ENCODE results near the gene ANKS1B.

Gene ANKS1B

DNA sequence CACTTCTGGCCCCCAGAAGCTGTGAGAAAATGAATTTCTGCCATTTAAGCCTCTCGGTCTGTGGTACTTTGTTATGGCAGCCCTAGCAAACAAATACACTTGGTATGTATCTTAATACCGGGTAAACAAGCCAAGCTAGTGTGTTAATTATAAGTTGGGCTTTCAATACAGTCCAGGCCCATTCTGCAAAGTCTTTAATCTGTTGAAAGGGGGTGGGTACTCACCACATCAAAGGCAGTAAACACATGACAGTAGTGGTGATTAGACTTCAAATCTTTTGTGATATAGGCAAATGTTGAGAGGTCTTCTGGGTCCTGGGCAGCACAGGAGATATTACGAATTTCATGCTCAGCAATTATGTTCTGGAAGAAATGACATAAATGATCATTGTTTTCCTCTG lies 1211.9 kb downstream of the ANKS1B start:
- Histone ChIP-seq H3K27me3 (no peaks in the 10 kb centered on the region), H3K27ac (no peak overlapping the region)
- DNase-seq, result no peak

DNA sequence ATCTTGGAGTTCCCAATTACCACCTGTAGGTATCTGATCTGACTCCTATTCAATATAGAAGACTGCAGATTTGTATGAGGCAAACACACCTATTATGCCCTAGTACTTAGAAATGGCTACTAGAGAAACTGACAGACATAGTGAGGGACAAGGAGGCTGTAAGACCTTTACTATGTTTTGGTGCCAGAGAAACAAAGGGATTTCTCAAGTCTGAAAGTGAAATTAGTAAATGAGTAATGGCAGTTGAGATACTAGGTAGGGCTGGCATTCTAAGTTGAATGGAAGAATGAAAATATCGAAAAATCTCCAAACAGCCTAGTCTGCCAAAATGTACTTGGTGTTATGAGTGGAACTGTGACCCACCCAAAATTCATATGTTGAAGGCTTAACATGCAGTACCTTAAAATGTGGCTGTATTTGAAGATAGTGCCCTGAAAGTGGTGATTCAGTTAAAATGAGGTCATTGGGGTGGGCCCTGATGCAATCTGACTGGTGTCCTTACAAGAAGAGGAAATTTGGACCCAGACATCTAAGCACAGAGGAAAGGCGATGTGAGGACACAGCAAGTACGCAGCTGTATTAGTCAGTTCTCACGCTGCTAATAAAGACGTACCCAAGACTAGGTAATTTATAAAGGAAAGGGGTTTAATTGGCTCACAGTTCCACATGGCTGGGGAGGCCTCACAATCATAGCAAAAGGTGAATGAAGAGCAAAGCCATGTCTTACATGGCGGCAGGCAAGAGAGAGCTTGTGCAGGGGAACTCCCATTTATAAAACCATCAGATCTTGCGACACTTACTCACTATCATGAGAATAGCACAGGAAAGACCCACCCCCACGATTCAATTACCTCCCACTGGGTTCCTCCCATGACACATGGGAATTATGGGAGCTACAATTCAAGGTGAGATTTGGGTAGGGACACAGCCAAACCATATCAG lies 1212.7 kb downstream of the ANKS1B start:
- no peak overlapping the region for H3K4me3 ChIP-seq

More for the DNA sequence above, 1211.9 kb downstream of the ANKS1B start:
- H3K36me3 ChIP-seq, result peaks cover 4 to 20% (median 12%) of the 10 kb centered on the region in 3 donors
- H3K4me3 ChIP-seq, result no peak overlapping the region
- intact Hi-C loops (cut with DNase I; ENCODE audit: low total_unique reads), result no loop called here
- no peaks in the 10 kb centered on the region for H3K9me3 ChIP-seq
- TF ChIP-seq, protein P1, sequence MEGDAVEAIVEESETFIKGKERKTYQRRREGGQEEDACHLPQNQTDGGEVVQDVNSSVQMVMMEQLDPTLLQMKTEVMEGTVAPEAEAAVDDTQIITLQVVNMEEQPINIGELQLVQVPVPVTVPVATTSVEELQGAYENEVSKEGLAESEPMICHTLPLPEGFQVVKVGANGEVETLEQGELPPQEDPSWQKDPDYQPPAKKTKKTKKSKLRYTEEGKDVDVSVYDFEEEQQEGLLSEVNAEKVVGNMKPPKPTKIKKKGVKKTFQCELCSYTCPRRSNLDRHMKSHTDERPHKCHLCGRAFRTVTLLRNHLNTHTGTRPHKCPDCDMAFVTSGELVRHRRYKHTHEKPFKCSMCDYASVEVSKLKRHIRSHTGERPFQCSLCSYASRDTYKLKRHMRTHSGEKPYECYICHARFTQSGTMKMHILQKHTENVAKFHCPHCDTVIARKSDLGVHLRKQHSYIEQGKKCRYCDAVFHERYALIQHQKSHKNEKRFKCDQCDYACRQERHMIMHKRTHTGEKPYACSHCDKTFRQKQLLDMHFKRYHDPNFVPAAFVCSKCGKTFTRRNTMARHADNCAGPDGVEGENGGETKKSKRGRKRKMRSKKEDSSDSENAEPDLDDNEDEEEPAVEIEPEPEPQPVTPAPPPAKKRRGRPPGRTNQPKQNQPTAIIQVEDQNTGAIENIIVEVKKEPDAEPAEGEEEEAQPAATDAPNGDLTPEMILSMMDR (IDR thresholded peaks at IDR 0.05), result no peak
- H3K4me1 ChIP-seq, result no peaks in the 10 kb centered on the region

GRCh38 chr12:98770230-98770629 lies 1214.5 kb downstream of the ANKS1B start:
- H3K9me3 ChIP-seq, result no peaks in the 10 kb centered on the region
- H3K27me3 ChIP-seq, result no peaks in the 10 kb centered on the region
- intact Hi-C loops (cut with DNase I; ENCODE audit: low total_unique reads), result no loop called here
- H3K4me3 ChIP-seq, result no peak overlapping the region
- no peak overlapping the region for H3K27ac ChIP-seq
- no peak for DNase-seq
- TF ChIP-seq, protein P1 (IDR thresholded peaks at IDR 0.05), result no peak
- no peaks in the 10 kb centered on the region for H3K4me1 ChIP-seq
- peaks cover 4 to 20% (median 12%) of the 10 kb centered on the region in 3 donors for H3K36me3 ChIP-seq

More for the DNA sequence above, 1212.7 kb downstream of the ANKS1B start:
- no peaks in the 10 kb centered on the region for H3K9me3 ChIP-seq
- TF ChIP-seq, protein P1 (IDR thresholded peaks at IDR 0.05), result no peak
- no peak for DNase-seq
- no peaks in the 10 kb centered on the region for H3K27me3 ChIP-seq
- intact Hi-C loops (cut with DNase I; ENCODE audit: low total_unique reads), result no loop called here
- H3K27ac ChIP-seq, result no peak overlapping the region
- H3K36me3 ChIP-seq, result peaks cover 4 to 20% (median 12%) of the 10 kb centered on the region in 3 donors
- no peaks in the 10 kb centered on the region for H3K4me1 ChIP-seq

GRCh38 chr12:98769068-98769467 lies 1215.7 kb downstream of the ANKS1B start:
- TF ChIP-seq, protein P1 (IDR thresholded peaks at IDR 0.05), result no peak
- Histone ChIP-seq H3K27me3 (no peaks in the 10 kb centered on the region), H3K27ac (no peak overlapping the region), H3K4me1 (no peaks in the 10 kb centered on the region), H3K9me3 (no peaks in the 10 kb centered on the region), H3K4me3 (no peak overlapping the region), H3K36me3 (peaks cover 4 to 20% (median 12%) of the 10 kb centered on the region in 3 donors)
- DNase-seq, result no peak
- intact Hi-C loops (cut with DNase I; ENCODE audit: low total_unique reads), result no loop called here

DNA sequence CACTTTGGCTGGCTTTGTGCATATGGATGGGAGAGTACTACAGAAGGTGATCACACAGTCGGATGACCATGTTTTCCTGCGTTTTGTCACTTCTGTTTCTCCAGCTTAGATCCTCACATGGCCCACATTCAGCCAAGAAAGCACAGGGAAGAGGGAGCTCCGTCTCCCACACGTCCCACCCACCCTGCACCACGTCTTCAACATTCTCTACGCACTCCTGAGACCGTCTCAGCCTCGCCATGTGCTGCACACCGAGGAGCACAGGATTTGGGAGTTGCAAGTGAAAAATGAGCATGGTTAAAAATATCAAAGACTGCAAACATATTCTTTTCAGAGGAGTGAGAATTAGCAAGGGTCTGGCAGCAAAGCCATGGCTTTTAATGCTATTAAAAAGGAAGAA lies 1217.5 kb downstream of the ANKS1B start:
- TF ChIP-seq, protein P1 (IDR thresholded peaks at IDR 0.05), result no peak
- no peaks in the 10 kb centered on the region for H3K27me3 ChIP-seq
- H3K4me3 ChIP-seq, result no peak overlapping the region
- H3K27ac ChIP-seq, result no peak overlapping the region
- peaks cover 0 to 10% (median 0%) of the 10 kb centered on the region in 3 donors for H3K36me3 ChIP-seq
- no peaks in the 10 kb centered on the region for H3K4me1 ChIP-seq
- no peak for DNase-seq
- intact Hi-C loops (cut with DNase I; ENCODE audit: low total_unique reads), result no loop called here
- no peaks in the 10 kb centered on the region for H3K9me3 ChIP-seq
